DMS 273 (cell line): ENCODE measurements around the gene TEX28.
"Not testable (repeated sequence)": the region's sequence is repeated elsewhere in the genome, so short reads cannot be mapped to it uniquely, and the experiment has no call there.

Experiments
- DNase-seq: peaks from one replicate; lab custom pipeline; 2025; ENCODE audit not compliant: unreplicated experiment; lab: John Stamatoyannopoulos, UW

The TEX28 gene

DNA sequence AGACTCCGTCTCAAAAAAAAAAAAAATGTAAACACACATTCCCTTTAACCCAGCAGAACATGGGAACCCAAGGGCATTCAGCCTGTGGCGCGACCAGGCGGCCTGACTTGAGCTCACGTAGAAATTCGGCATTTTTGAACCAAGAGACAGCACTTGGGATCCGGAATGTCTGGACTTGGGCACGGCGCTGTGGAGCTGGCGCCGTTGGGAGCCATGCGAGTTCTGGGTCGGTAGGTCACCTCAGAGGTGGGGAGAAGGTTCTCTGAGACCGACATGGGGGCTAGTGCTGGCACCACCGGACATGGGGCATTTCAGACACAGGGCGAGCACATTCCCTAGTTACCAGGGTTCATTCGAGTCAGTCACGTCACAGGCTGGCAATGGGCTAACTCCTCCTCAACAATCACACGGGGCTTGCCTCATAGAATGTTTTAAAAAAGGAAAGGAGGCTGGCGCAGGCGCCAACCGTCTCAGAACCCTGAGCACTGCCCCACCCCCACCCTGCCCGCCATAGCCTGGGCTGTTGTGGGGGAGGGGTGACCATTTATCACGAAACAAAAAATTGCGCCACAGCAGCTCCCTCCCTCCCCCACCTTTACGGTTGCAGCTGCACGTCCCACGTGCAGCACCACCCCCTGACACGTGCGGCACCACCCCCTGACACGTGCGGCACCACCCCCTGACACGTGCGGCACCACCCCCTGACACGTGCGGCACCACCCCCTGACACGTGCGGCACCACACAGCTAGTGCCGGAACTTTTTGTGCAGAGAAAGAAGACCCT, at the start of gene TEX28:
TEX28 (minus strand) TSS at position 334 of the 784 bp plus-strand sequence. CDS start 3,007 bp downstream, outside the sequence.
- no peak for DNase-seq

GRCh38 chrX:154343620-154344019, 48.7 kb upstream of the TEX28 start:
- DNase-seq: not testable (repeated sequence)

- not testable (repeated sequence) for DNase-seq
Observed at GRCh38 chrX:154343063-154343462, 48.1 kb upstream of the TEX28 start.

DNA sequence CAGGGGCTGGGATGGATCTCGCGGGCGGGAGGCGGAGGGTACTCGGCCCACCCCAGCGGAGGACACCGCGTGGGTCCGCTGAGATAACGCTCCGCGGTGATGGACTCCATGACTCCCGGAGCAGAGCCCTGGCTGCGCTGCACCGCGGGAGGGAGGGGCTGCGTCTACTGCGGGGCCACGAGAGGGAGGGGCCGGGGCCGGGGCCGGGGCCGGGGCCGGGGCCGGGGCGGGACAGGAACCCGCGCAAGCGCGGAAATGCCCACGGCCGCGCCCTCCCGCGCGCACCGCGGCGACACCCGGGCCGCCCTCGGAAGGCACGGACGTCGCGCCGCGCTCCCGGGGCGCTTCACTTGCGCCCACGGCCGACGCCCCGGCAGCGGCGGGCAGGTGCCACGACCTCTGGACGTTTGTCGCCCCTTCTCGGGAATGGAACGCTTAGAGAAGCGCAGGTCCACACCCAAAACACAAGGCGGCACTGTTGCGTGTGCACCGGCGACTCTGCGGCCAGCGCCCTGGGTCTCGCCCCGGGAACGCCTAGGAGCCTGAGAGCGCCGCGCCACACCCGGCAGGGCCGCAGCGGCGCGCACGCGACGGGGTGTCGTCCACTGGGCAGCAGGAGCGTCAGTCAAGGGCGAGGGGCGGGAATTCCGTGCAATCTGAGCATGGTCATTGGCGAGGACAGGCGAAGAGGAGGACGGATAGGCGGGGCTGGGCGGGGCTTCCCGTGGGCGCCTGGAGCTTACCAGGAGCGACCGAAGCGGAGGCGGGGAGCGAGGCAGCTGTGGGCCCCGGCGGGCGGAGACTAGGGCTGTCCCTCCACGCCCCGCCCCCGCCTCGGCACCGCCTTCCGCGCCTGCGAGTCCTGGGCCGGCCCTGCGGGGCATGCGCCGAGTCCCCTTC, 46.7 kb upstream of the TEX28 start:
- DNase-seq: not testable (repeated sequence)

DNA sequence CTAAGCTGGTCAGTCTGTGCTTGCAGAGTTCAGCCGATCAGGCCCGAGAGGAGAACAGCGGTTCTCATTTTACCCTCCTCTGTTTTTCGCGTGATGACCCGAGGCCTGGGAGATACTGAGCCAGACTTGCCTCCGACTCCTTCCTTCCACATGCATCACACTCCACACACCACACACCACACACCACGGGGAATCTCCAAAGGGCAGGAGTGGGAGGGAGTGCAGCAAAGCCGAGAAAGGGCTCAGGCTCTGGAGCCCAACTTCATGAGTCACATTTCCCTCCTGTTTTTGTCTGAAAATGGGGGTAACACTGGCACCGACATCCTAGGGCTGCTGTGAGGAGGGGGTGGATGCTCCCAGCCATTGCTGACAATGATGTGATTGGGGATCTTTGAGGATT, 39.6 kb upstream of the TEX28 start:
- no peak for DNase-seq

GRCh38 chrX:154333837-154334271, 38.9 kb upstream of the TEX28 start:
- DNase-seq: no peak

DNA sequence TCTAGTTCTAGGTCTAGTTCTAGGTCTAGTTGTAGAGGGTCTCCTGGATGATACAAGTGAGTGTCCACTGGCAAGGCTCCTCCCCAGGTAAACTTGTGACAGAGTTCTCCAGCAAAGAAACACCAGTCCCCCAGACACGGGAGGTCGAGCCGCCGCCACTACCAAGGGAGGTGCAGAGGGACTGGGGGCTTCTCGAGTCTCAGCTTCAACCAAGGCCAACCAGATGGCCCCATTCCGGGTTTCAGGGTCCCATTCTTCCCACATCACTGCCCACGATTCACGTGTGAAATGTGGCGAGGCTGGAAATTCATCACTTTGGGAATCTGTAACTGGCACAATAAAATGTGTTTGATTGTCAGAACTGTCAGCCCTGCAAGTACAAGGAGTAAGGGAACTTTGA, 38.2 kb upstream of the TEX28 start:
- no peak for DNase-seq

- DNase-seq: no peak
Observed at GRCh38 chrX:154332561-154332960, 37.6 kb upstream of the TEX28 start.

GRCh38 chrX:154329294-154329693, 34.4 kb upstream of the TEX28 start:
- DNase-seq: no peak

- DNase-seq: no peak
Observed at GRCh38 chrX:154328646-154329045, 33.7 kb upstream of the TEX28 start.

DNA sequence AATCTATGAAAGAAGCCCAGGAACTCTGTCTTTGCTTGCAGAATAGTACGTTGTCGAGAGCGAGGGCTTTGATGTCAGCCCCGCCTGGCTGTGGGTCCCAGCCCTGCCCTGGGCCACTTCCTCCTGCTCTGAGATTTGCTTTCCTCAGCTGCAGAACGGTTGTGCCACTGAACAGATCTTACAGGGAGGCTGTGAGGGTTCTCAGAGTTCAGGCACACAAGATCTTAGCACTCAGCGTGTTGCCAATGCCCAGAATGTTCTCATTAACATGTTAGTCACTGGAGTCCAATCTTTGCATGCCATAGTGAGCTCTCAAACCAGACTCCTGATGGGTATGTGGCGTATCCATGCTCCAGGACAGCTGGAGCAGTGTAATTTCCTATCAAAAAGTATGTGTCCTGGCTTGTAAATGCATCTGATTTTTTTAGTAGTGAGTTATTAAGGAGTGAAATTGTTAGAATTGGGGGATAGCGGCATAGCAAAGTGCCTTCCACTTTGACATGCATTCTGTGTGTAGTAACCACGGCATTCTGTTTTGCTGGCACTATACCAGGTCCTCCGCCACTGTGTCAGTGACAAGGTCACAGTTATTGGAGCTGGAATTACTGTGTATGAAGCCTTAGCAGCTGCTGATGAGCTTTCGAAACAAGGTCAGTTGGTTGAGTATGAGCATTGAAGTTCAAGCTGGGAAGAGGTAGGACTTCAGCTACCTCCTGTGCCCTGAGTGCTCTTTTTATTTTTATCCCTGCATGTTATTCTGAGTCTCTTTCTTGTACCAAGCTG, 32.3 kb upstream of the TEX28 start:
- DNase-seq: no peak

DNA sequence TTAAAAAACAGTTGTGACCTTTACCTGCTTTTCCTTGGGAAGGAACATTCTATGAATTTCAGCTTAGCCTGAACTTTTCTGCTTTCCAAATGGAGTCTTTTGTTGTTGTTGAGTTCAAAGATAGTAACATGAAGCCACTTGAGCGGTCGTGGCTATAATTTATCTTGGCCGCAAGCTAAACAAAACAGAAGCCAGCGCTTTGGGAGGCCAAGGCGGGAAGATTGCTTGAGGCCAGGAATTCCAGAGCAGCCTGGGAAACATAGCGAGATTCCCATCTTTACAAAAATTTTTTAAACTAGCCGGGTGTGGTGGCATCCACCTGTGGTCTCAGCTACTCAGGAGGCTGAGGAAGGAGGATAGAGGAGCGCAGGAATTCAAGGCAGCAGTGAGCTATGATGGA, 30.6 kb upstream of the TEX28 start:
- DNase-seq: no peak

- no peak for DNase-seq
Observed at GRCh38 chrX:154323537-154323936, 28.6 kb upstream of the TEX28 start.

- no peak for DNase-seq
Observed at GRCh38 chrX:154322890-154323289, 28.0 kb upstream of the TEX28 start.

GRCh38 chrX:154321594-154321993, 26.7 kb upstream of the TEX28 start:
- peak; percentile 62 for DNase-seq

- DNase-seq: no peak
Observed at GRCh38 chrX:154321152-154321551, 26.2 kb upstream of the TEX28 start.

DNA sequence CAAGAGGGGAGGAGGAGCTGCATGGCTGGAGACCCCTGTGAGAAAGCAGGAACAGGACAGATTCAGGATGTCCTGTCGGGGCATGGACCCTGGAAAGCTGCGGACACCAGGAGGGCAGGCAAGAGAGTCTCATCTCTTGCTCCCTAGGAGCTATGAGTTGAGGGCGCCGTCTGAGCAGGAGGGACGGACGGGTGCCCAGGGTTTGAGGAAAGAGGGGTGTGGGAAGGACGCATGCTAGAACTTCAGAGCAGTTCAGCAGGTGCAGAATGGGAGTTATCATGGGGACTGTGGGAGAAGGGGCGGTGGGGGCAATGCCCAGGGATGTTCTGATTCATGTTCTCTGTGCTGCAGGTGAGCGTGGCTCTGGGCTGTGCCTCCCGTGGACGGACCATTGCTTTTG, 25.5 kb upstream of the TEX28 start:
- DNase-seq: no peak

GRCh38 chrX:154317391-154317995, 22.6 kb upstream of the TEX28 start:
- DNase-seq: peak; percentile 76

- no peak for DNase-seq
Observed at GRCh38 chrX:154315416-154315815, 20.5 kb upstream of the TEX28 start.

DNA sequence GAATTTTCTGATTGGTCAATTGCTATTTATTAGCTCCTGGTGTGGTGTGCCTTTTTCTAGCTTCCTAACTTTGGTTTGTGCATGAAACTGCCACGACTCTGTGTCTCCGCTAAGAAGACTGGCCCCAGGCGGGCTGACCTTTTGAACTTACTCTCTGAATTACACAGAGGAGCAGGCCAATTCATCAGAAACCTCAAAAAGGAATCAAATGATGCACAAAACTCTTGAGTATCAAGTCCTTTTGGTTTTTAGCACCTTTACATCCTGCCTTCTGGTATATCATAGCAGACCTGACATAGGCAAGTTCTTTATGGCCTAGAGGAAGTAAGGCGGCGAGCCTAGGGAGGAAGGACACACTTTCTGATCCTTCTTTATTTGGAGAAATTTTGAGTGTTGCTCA, 18.2 kb upstream of the TEX28 start:
- DNase-seq: no peak

DNA sequence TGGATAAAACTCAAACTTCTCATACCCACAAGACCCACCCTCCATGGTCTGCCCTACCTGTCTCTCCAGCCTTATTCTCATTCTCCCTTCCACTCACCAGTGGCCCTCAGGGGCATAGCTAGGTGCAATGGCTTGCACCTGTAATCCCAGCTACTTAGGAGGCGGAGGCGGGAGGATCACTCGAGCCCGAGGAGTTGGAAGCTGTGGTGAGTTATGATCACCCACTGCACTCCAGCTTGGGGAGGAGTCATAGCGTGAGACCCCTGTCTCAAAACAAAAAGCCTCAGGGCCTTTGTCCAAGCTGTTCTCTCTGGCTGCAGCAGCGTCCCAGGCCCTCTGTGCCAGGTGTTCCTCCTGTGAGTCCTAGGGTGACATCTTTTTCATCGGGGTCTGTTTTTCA, 17.2 kb upstream of the TEX28 start:
- no peak for DNase-seq
